ENCODE results near the gene ZIC2. TPM values are rescaled to one million over a fixed set of nuclear protein-coding genes. Genes with fewer than 3 reads are reported as not detected.
"Not testable (repeated sequence)": the region's sequence is repeated elsewhere in the genome, so short reads cannot be mapped to it uniquely, and the experiment has no call there.

Gene ZIC2
- total RNA-seq, 4 donors from 2014 or later: not detected

- Histone ChIP-seq H3K27me3 (no peaks in the 10 kb centered on the region), H3K27ac (no peak overlapping the region), H3K4me1 (no peaks in the 10 kb centered on the region), H3K9me3 (no peaks in the 10 kb centered on the region), H3K36me3 (no peaks in the 10 kb centered on the region), H3K4me3 (no peak overlapping the region)
- no peak for DNase-seq
- TF ChIP-seq POLR2A (IDR thresholded peaks at IDR 0.05): no peak
- TF ChIP-seq, protein P1, sequence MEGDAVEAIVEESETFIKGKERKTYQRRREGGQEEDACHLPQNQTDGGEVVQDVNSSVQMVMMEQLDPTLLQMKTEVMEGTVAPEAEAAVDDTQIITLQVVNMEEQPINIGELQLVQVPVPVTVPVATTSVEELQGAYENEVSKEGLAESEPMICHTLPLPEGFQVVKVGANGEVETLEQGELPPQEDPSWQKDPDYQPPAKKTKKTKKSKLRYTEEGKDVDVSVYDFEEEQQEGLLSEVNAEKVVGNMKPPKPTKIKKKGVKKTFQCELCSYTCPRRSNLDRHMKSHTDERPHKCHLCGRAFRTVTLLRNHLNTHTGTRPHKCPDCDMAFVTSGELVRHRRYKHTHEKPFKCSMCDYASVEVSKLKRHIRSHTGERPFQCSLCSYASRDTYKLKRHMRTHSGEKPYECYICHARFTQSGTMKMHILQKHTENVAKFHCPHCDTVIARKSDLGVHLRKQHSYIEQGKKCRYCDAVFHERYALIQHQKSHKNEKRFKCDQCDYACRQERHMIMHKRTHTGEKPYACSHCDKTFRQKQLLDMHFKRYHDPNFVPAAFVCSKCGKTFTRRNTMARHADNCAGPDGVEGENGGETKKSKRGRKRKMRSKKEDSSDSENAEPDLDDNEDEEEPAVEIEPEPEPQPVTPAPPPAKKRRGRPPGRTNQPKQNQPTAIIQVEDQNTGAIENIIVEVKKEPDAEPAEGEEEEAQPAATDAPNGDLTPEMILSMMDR (IDR thresholded peaks at IDR 0.05): no peak
Observed at GRCh38 chr13:99941911-99942310, 39.7 kb upstream of the ZIC2 start.

- Histone ChIP-seq H3K9me3 (no peaks in the 10 kb centered on the region), H3K27me3 (no peaks in the 10 kb centered on the region), H3K27ac (no peak overlapping the region), H3K4me1 (no peaks in the 10 kb centered on the region), H3K4me3 (no peak overlapping the region), H3K36me3 (no peaks in the 10 kb centered on the region)
- no peak for TF ChIP-seq POLR2A (IDR thresholded peaks at IDR 0.05)
- TF ChIP-seq, protein P1 (IDR thresholded peaks at IDR 0.05): no peak
- DNase-seq: no peak
Observed at GRCh38 chr13:99944102-99944501, 37.5 kb upstream of the ZIC2 start.

DNA sequence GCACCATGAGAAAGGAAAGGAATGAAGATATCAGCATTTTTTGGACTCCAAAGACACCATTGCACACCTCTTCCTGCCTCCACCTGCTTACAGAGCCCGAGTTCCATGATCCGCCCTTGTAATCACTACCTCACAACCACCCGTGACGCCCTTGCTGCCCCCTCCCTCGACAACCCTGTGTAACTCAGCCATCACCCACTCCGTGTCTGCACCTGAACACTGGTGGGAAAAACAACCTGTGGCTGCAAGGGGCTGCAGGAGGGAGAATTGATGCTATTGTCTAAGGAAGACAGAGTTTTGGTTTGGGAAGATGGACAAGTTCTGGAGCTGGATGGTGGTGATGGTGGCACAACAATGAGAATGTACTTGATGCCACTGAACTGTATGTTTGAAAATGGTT is 37.0 kb upstream of the ZIC2 start:
- Histone ChIP-seq H3K4me3 (no peak overlapping the region), H3K4me1 (no peaks in the 10 kb centered on the region), H3K36me3 (no peaks in the 10 kb centered on the region), H3K27me3 (no peaks in the 10 kb centered on the region), H3K27ac (no peak overlapping the region), H3K9me3 (no peaks in the 10 kb centered on the region)
- DNase-seq: no peak
- TF ChIP-seq, protein P1 (IDR thresholded peaks at IDR 0.05): no peak
- TF ChIP-seq POLR2A (IDR thresholded peaks at IDR 0.05): no peak

- not testable (repeated sequence) for H3K9me3 ChIP-seq, H3K4me1 ChIP-seq, H3K4me3 ChIP-seq, H3K36me3 ChIP-seq, DNase-seq, H3K27ac ChIP-seq, H3K27me3 ChIP-seq
Observed at GRCh38 chr13:99945515-99945914, 36.1 kb upstream of the ZIC2 start.

GRCh38 chr13:99947666-99948065 is 33.9 kb upstream of the ZIC2 start:
- Histone ChIP-seq H3K9me3 (no peaks in the 10 kb centered on the region), H3K27me3 (no peaks in the 10 kb centered on the region), H3K27ac (no peak overlapping the region), H3K4me1 (no peaks in the 10 kb centered on the region), H3K4me3 (no peak overlapping the region), H3K36me3 (no peaks in the 10 kb centered on the region)
- DNase-seq: no peak
- TF ChIP-seq, protein P1 (IDR thresholded peaks at IDR 0.05): no peak
- TF ChIP-seq POLR2A (IDR thresholded peaks at IDR 0.05): no peak

DNA sequence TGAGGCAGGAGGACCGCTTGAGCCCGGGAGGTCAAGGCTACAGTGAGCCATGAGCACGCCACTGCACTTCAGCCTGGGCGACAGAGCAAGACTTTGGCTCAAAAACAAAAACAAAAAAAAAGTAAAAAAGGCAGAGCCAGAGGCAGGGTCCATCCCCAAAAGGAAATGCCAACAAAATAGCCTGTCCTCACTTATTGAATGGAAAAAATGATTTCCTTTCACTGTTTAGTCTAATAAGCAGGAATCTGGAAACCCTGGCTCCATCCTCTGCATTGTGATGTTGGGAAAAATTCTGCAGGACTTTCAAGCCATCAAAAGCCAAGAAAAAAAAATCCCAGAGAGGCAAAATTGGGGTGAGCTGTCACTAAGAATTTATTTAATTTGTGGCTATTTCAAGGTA is 33.2 kb upstream of the ZIC2 start:
- no peak overlapping the region for H3K27ac ChIP-seq
- H3K9me3 ChIP-seq: no peaks in the 10 kb centered on the region

More for the DNA sequence above, 33.2 kb upstream of the ZIC2 start:
- no peaks in the 10 kb centered on the region for H3K27me3 ChIP-seq
- no peak for DNase-seq
- TF ChIP-seq, protein P1 (IDR thresholded peaks at IDR 0.05): no peak
- TF ChIP-seq POLR2A (IDR thresholded peaks at IDR 0.05): no peak
- H3K36me3 ChIP-seq: no peaks in the 10 kb centered on the region
- no peak overlapping the region for H3K4me3 ChIP-seq
- H3K4me1 ChIP-seq: no peaks in the 10 kb centered on the region
